Dermis lymphatic vessel endothelial cell (primary cell): Measurements from ENCODE around the gene APOOL. TPM values are rescaled to one million over a fixed set of nuclear protein-coding genes. Genes with fewer than 3 reads are reported as not detected.

Source experiments
- total RNA-seq: library from RNA; depleted of rRNA; stranded (reverse); fragments of >200 nt; gene quantifications from 2 replicates; pipeline ENCODE4 v1.2.1, GENCODE V29; 2014

Gene APOOL
- 7.8 and 8.5 TPM in 2 replicates for total RNA-seq

DNA sequence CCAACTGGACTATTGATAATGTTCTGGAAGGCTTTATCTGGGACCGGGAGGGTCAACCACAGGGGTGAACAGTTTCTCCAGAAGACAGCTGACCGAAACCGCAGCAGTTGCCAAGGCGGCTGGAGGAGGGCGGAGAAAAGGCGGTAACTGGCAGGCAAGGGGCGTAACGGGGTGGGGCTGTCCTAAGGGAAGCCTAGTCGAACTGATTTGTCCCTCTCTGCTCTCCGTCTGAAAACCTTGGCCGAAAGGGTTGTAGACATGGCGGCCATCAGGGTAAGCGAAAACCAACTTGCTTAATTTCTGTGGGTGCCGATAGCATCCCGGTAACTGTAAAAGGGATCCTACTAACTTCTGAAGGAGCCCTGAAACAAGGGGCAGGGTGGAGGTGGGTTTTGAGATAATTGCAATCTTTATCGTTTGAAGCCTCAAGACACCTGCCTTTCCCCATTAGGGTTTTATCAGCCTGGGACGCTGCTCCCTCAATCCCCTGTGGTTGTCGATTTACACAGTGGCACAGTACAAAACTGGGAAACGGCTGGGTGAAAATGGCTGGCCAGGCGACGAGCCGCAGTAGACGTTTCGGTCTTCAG, at the start of gene APOOL:
Gene APOOL (plus strand): TSS at position 223 of the 590 bp plus-strand sequence. CDS start 36 bp downstream, at position 259.

Other genes starting within 250 kb of the APOOL start
- not detected in 2 replicates for gene SATL1, start 239.9 kb downstream of the APOOL start, total RNA-seq
- 2.5 and 10.3 TPM in 2 replicates for gene ZNF711, start 240.1 kb downstream of the APOOL start, total RNA-seq